GM12878 (cell line): ENCODE data around the gene FCN2. TPM values are rescaled to one million over a fixed set of nuclear protein-coding genes. Genes with fewer than 3 reads are reported as not detected.

Experiments
- ATAC-seq: fragments of 200-7000 bp; cut with Tn5 transposase; 3 replicates; pipeline ENCODE4 v1.9.1; 2020; ENCODE audit warnings: mild to moderate bottlenecking, moderate library complexity
- BruUV-seq: library from RNA; stranded (reverse); fragments of 400-500 nt; replicated peaks from 2 replicates; lab custom pipeline; 2021; lab: Mats Ljungman, UMichigan
- CTCF ChIA-PET: fragments of 300-600 bp; sonication (Branson Sonifier 250); formaldehyde crosslinking; extraction: SDS; loops from one replicate; lab custom pipeline; 2021; ENCODE audit warnings: inconsistent platforms; lab: Yijun Ruan, JAX
- POLR2A ChIA-PET: fragments of 350-600 bp; formaldehyde crosslinking; extraction: SDS; loops from one replicate; lab custom pipeline; 2021; ENCODE audit warnings: inconsistent platforms; lab: Charles Lee
- RAD21 ChIA-PET: fragments of 300-600 bp; sonication (Branson Sonifier 250); formaldehyde crosslinking; loops from one replicate; lab custom pipeline; 2023; ENCODE audit warnings: antibody characterized with exemption; ENCODE audit not compliant: unreplicated experiment; lab: Charles Lee
- SMC1A ChIA-PET: fragments of 300-600 bp; sonication (Branson Sonifier 250); formaldehyde crosslinking; loops from one replicate; lab custom pipeline; 2023; ENCODE audit not compliant: unreplicated experiment, uncharacterized antibody; lab: Charles Lee
- DNase-seq: peaks from one replicate; pipeline ENCODE4 v3.0.0-alpha.2; 2011; ENCODE audit warnings: low read depth, low spot score
- FAIRE-seq: peaks from 3 replicates; lab custom pipeline; 2011; peaks lifted over from hg19 to GRCh38; lab: Jason Lieb, UNC
- H2AFZ ChIP-seq: 2 replicates; pipeline ENCODE4 v1.6.0; 2011; ENCODE audit warnings: low read depth, low read length, control low read depth; ENCODE audit not compliant: control insufficient read depth
- H3K27ac ChIP-seq: 2 replicates; pipeline ENCODE4 v1.5.1; 2011; ENCODE audit warnings: control low read depth; ENCODE audit not compliant: control insufficient read depth, insufficient read depth
- H3K27me3 ChIP-seq, 2 experiments: replicated peaks in 1 of 2; 2 replicates each; pipeline versions ENCODE4 v1.6.0 to v1.6.1; 2011; ENCODE audit warnings: low read length in 1 of 2; ENCODE audit not compliant: control insufficient read depth in 2 of 2, insufficient read depth in 2 of 2
- H3K36me3 ChIP-seq, 2 experiments: 2 replicates each; pipeline ENCODE4 v1.5.1; 2011; ENCODE audit warnings: low read length in 1 of 2; ENCODE audit not compliant: control insufficient read depth in 2 of 2, insufficient read depth in 2 of 2
- H3K4me1 ChIP-seq: 2 replicates; pipeline ENCODE4 v1.6.1; 2011; ENCODE audit warnings: mild to moderate bottlenecking, low read length, moderate library complexity, mixed read lengths; ENCODE audit not compliant: control insufficient read depth, insufficient read depth
- H3K4me2 ChIP-seq: 2 replicates; pipeline ENCODE4 v1.6.0; 2011; ENCODE audit warnings: control low read depth; ENCODE audit not compliant: control insufficient read depth, insufficient read depth
- H3K4me3 ChIP-seq: fragments of 200-600 bp; sonication (generic); 2 replicates; pipeline ENCODE4 v1.5.1; 2016
- H3K79me2 ChIP-seq: 2 replicates; pipeline ENCODE4 v1.6.0; 2011; ENCODE audit warnings: low read length; ENCODE audit not compliant: control insufficient read depth, insufficient read depth
- H3K9ac ChIP-seq: 2 replicates; pipeline ENCODE4 v1.8.0; 2011; ENCODE audit warnings: low read length, control low read depth, mixed read lengths; ENCODE audit not compliant: control insufficient read depth, insufficient read depth
- H3K9me3 ChIP-seq: replicated peaks from 3 replicates; pipeline ENCODE4 v1.5.1; 2011; ENCODE audit warnings: mild to moderate bottlenecking, low read length; ENCODE audit not compliant: control insufficient read depth, insufficient read depth
- H4K20me1 ChIP-seq: 2 replicates; pipeline ENCODE4 v1.6.0; 2011; ENCODE audit not compliant: control insufficient read depth, insufficient read depth
- BRCA1 ChIP-seq: IDR thresholded peaks from 2 replicates; pipeline ENCODE4 v1.6.1; 2011; ENCODE audit warnings: low read depth, low read length, improper control_type of control experiment
- CBFB ChIP-seq: IDR thresholded peaks from 2 replicates; pipeline ENCODE4 v1.6.1; 2016; ENCODE audit warnings: antibody characterized with exemption, low read depth
- CBX3 ChIP-seq: fragments of 200-600 bp; sonication (generic); IDR thresholded peaks from 2 replicates; pipeline ENCODE4 v1.6.1; 2016; ENCODE audit warnings: low read depth, borderline replicate concordance
- CREB1 ChIP-seq: IDR thresholded peaks from 2 replicates; pipeline ENCODE4 v1.6.1; 2012; ENCODE audit warnings: low read depth, mild to moderate bottlenecking, inconsistent platforms
- FOS ChIP-seq: IDR thresholded peaks from 3 replicates; pipeline ENCODE4 v1.6.1; 2011; ENCODE audit warnings: borderline replicate concordance; ENCODE audit not compliant: insufficient read length; ENCODE audit errors: extremely low read depth
- GATAD2B ChIP-seq: fragments of 450-650 bp; conservative IDR thresholded peaks from 2 replicates; pipeline ENCODE4 v1.6.1; 2017; ENCODE audit warnings: low read depth, mild to moderate bottlenecking, moderate library complexity
- NFXL1 ChIP-seq: fragments of 450-650 bp; IDR thresholded peaks from 2 replicates; pipeline ENCODE4 v1.6.1; 2017; ENCODE audit warnings: antibody characterized with exemption, mild to moderate bottlenecking, borderline replicate concordance
- RAD21 ChIP-seq: IDR thresholded peaks from 2 replicates; pipeline ENCODE4 v1.6.1; 2011; ENCODE audit warnings: mild to moderate bottlenecking, low read depth, low read length, moderate library complexity; ENCODE audit not compliant: insufficient read depth
- SPI1 ChIP-seq: IDR thresholded peaks from 2 replicates; pipeline ENCODE4 v1.6.1; 2011; ENCODE audit warnings: low read depth, mild to moderate bottlenecking, low read length, moderate library complexity, borderline replicate concordance; ENCODE audit not compliant: insufficient read depth
- TAF1 ChIP-seq: IDR thresholded peaks from 2 replicates; pipeline ENCODE4 v1.6.1; 2011; ENCODE audit warnings: mild to moderate bottlenecking, low read depth, low read length, borderline replicate concordance
- YBX1 ChIP-seq: fragments of 450-650 bp; IDR thresholded peaks from 2 replicates; pipeline ENCODE4 v1.6.1; 2016; ENCODE audit warnings: antibody characterized with exemption
- WGBS: methylation state at CpG from one replicate; pipeline ENCODE4 v1.1.6; 2016; ENCODE audit warnings: low lambda C conversion rate; ENCODE audit not compliant: insufficient replicate concordance, insufficient coverage; ENCODE audit errors: missing lambda C conversion rate; 5-methylcytosine and 5-hydroxymethylcytosine counted together
- in situ Hi-C: fragments of 300-500 bp; cut with MboI; formaldehyde crosslinking; loops from 9 replicates; pipeline ENCODE4 v1.14.3; 2018; ENCODE audit warnings: mixed read lengths
- intact Hi-C: fragments of 100-400 bp; cut with micrococcal nuclease; formaldehyde crosslinking; loops from one replicate; pipeline ENCODE4 v1.14.2; 2022; ENCODE audit not compliant: unreplicated experiment
- polyA plus RNA-seq, 11 experiments: library from polyadenylated mRNA; depleted of rRNA in 4 of 11; unstranded in 6 of 11; stranded (reverse) in 5 of 11; fragments of >200 nt; fragmentation: Nextera tagmentation in 4 of 11; fragmentation: Illumina TruSeq in 1 of 11; extraction: Ambion mirVana in 4 of 11; extraction: Trizol in 1 of 11; gene quantifications; 1 replicate in 1 of 11; 2 replicates in 10 of 11; pipeline versions ENCODE4 v1.2.1 to v1.2.3, GENCODE V29; 2011 to 2016; ENCODE audit warnings: inconsistent platforms in 2 of 11, missing spikeins in 2 of 11, low read depth in 1 of 11
- total RNA-seq, 4 experiments: library from RNA; depleted of rRNA in 3 of 4; stranded (reverse); fragments of >200 nt in 3 of 4; fragmentation: Illumina TruSeq in 1 of 4; extraction: Trizol in 1 of 4; gene quantifications; 2 replicates each; pipeline versions ENCODE4 v1.2.1 to v1.2.3, GENCODE V29; 2013 to 2021
- TF ChIP-seq, protein P1 (sequence below): fragments of 450-650 bp; IDR thresholded peaks from 2 replicates; pipeline ENCODE4 v1.6.1; 2018; ENCODE audit warnings: borderline replicate concordance, mild to moderate bottlenecking; ENCODE audit not compliant: partially characterized antibody
- TF ChIP-seq, protein P2 (sequence below): IDR thresholded peaks from 2 replicates; pipeline ENCODE4 v1.6.1; 2012; ENCODE audit warnings: low read depth, low read length, improper control_type of control experiment

Gene FCN2
- total and polyA plus RNA-seq, 10 of the 15 experiments (the other 5 are each of a cell fraction or from before 2014, with no cell fraction given), result not detected

GRCh38 chr9:134922932-134923240 is 42.3 kb downstream of the FCN2 start:
- Histone ChIP-seq H3K4me2 (no peak overlapping the region), H2AFZ (no peak overlapping the region), H3K9ac (no peak overlapping the region), H3K27ac (no peak overlapping the region), H3K9me3 (peaks cover 3% of the 10 kb centered on the region; the same call in 2 of the 3 replicates), H3K4me1 (peaks cover 11% of the 10 kb centered on the region), H3K79me2 (no peaks in the 10 kb centered on the region), H4K20me1 (no peaks in the 10 kb centered on the region), H3K27me3 (no peaks in the 10 kb centered on the region), H3K4me3 (no peak overlapping the region), H3K36me3 (no peaks in the 10 kb centered on the region)
- no TSS peak for BruUV-seq
- under 1% methylated on average over 9 of the region's 9 CpGs for WGBS
- CTCF ChIA-PET, result no interaction called here
- RAD21 ChIA-PET, result no interaction called here
- no peak for TF ChIP-seq YBX1
- no peak for TF ChIP-seq CBFB
- no peak for TF ChIP-seq GATAD2B
- no peak for TF ChIP-seq RAD21
- TF ChIP-seq FOS, result no peak
- no peak for TF ChIP-seq SPI1
- TF ChIP-seq NFXL1, result no peak
- TF ChIP-seq CREB1, result no peak
- TF ChIP-seq, protein P1, sequence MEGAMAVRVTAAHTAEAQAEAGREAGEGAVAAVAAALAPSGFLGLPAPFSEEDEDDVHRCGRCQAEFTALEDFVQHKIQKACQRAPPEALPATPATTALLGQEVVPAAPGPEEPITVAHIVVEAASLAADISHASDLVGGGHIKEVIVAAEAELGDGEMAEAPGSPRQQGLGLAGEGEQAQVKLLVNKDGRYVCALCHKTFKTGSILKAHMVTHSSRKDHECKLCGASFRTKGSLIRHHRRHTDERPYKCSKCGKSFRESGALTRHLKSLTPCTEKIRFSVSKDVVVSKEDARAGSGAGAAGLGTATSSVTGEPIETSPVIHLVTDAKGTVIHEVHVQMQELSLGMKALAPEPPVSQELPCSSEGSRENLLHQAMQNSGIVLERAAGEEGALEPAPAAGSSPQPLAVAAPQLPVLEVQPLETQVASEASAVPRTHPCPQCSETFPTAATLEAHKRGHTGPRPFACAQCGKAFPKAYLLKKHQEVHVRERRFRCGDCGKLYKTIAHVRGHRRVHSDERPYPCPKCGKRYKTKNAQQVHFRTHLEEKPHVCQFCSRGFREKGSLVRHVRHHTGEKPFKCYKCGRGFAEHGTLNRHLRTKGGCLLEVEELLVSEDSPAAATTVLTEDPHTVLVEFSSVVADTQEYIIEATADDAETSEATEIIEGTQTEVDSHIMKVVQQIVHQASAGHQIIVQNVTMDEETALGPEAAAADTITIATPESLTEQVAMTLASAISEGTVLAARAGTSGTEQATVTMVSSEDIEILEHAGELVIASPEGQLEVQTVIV, result no peak
- no peak for TF ChIP-seq BRCA1
- TF ChIP-seq TAF1, result no peak
- TF ChIP-seq CBX3, result no peak
- TF ChIP-seq, protein P2, sequence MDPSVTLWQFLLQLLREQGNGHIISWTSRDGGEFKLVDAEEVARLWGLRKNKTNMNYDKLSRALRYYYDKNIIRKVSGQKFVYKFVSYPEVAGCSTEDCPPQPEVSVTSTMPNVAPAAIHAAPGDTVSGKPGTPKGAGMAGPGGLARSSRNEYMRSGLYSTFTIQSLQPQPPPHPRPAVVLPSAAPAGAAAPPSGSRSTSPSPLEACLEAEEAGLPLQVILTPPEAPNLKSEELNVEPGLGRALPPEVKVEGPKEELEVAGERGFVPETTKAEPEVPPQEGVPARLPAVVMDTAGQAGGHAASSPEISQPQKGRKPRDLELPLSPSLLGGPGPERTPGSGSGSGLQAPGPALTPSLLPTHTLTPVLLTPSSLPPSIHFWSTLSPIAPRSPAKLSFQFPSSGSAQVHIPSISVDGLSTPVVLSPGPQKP, result no peak
- intact Hi-C loops, result no loop called here
- DNase-seq (no peak), ATAC-seq (no peak), FAIRE-seq (no peak)
- POLR2A ChIA-PET, result no interaction called here
- in situ Hi-C loops, result no loop called here
- SMC1A ChIA-PET, result no interaction called here
